H9 (cell line): Measurements from ENCODE around the gene CST9L. TPM values are rescaled to one million over a fixed set of nuclear protein-coding genes. Genes with fewer than 3 reads are reported as not detected.

Experiments used
- DNase-seq: peaks from one replicate; pipeline ENCODE4 v3.0.0-alpha.2; 2017
- H2AFZ ChIP-seq: one replicate; pipeline ENCODE4 v1.6.1; 2013; ENCODE audit warnings: mild to moderate bottlenecking, low read length, control low read depth, moderate library complexity
- H2AK5ac ChIP-seq: 2 replicates; pipeline ENCODE4 v1.6.1; 2013; ENCODE audit warnings: low read length, control low read depth, mixed read lengths; ENCODE audit not compliant: insufficient read length
- H2BK120ac ChIP-seq: one replicate; pipeline ENCODE4 v1.6.1; 2013; ENCODE audit warnings: low read depth, mild to moderate bottlenecking, low read length, control low read depth, inconsistent platforms; ENCODE audit not compliant: poor library complexity, severe bottlenecking
- H2BK12ac ChIP-seq: 2 replicates; pipeline ENCODE4 v1.6.1; 2013; ENCODE audit warnings: low read length, control low read depth, mixed read lengths, low read depth; ENCODE audit not compliant: insufficient read length
- H2BK15ac ChIP-seq: 2 replicates; pipeline ENCODE4 v1.6.1; 2013; ENCODE audit warnings: low read depth, low read length, control low read depth
- H2BK20ac ChIP-seq: one replicate; pipeline ENCODE4 v1.6.1; 2013; ENCODE audit warnings: low read depth, mild to moderate bottlenecking, low read length, control low read depth, inconsistent platforms; ENCODE audit not compliant: poor library complexity, severe bottlenecking
- H2BK5ac ChIP-seq: 2 replicates; pipeline ENCODE4 v1.6.1; 2013; ENCODE audit warnings: low read length, control low read depth, mixed read lengths; ENCODE audit not compliant: insufficient read length
- H3K14ac ChIP-seq: 2 replicates; pipeline ENCODE4 v1.6.1; 2013; ENCODE audit warnings: low read length, control low read depth; ENCODE audit not compliant: insufficient read depth
- H3K18ac ChIP-seq: 2 replicates; pipeline ENCODE4 v1.6.1; 2013; ENCODE audit warnings: low read depth, mild to moderate bottlenecking, mixed read lengths, low read length, control low read depth; ENCODE audit not compliant: insufficient read length
- H3K23ac ChIP-seq: 2 replicates; pipeline ENCODE4 v1.6.1; 2013; ENCODE audit warnings: low read length, control low read depth, mixed read lengths, low read depth; ENCODE audit not compliant: insufficient read length
- H3K23me2 ChIP-seq: 2 replicates; pipeline ENCODE4 v1.6.1; 2013; ENCODE audit warnings: low read depth, mild to moderate bottlenecking, mixed read lengths, low read length, control low read depth; ENCODE audit not compliant: insufficient read length, poor library complexity, severe bottlenecking
- H3K27ac ChIP-seq: 2 replicates; pipeline ENCODE4 v1.5.1; 2013; ENCODE audit warnings: low read length, control low read depth, mixed read lengths, low read depth; ENCODE audit not compliant: insufficient read length
- H3K27me3 ChIP-seq: 2 replicates; pipeline ENCODE4 v1.6.1; 2013; ENCODE audit warnings: low read length, control low read depth, inconsistent platforms; ENCODE audit not compliant: insufficient read depth
- H3K4ac ChIP-seq: 2 replicates; pipeline ENCODE4 v1.6.1; 2013; ENCODE audit warnings: low read depth, mild to moderate bottlenecking, control low read depth, inconsistent platforms, low read length, moderate library complexity
- H3K4me1 ChIP-seq: 2 replicates; pipeline ENCODE4 v1.6.1; 2013; ENCODE audit warnings: low read length, control low read depth, inconsistent platforms; ENCODE audit not compliant: insufficient read depth
- H3K4me2 ChIP-seq: 2 replicates; pipeline ENCODE4 v1.6.1; 2013; ENCODE audit warnings: low read length, control low read depth, mixed read lengths; ENCODE audit not compliant: insufficient read length, insufficient read depth
- H3K56ac ChIP-seq: 2 replicates; pipeline ENCODE4 v1.6.1; 2013; ENCODE audit warnings: low read depth, mild to moderate bottlenecking, mixed read lengths, low read length, control low read depth; ENCODE audit not compliant: insufficient read length
- H3K79me1 ChIP-seq: 2 replicates; pipeline ENCODE4 v1.6.1; 2013; ENCODE audit warnings: low read depth, mild to moderate bottlenecking, moderate library complexity, low read length, control low read depth, inconsistent platforms; ENCODE audit not compliant: insufficient read depth, poor library complexity, severe bottlenecking
- H3K79me2 ChIP-seq: 2 replicates; pipeline ENCODE4 v1.6.1; 2013; ENCODE audit warnings: low read length, control low read depth, inconsistent platforms; ENCODE audit not compliant: insufficient read depth
- H3K9ac ChIP-seq: 2 replicates; pipeline ENCODE4 v1.6.1; 2013; ENCODE audit warnings: low read length, control low read depth, mixed read lengths; ENCODE audit not compliant: insufficient read length; ENCODE audit errors: extremely low read depth
- H3K9me3 ChIP-seq: one replicate; pipeline ENCODE4 v1.6.1; 2013; ENCODE audit warnings: low read depth, low read length, inconsistent platforms; ENCODE audit not compliant: control insufficient read depth
- H3T11ph ChIP-seq: one replicate; pipeline ENCODE4 v1.6.1; 2013; ENCODE audit warnings: mild to moderate bottlenecking, low read length, control low read depth, inconsistent platforms
- H4K20me1 ChIP-seq: one replicate; pipeline ENCODE4 v1.6.1; 2013; ENCODE audit not compliant: control insufficient read depth, insufficient read length, insufficient read depth
- H4K5ac ChIP-seq: 2 replicates; pipeline ENCODE4 v1.6.1; 2013; ENCODE audit warnings: low read depth, mild to moderate bottlenecking, mixed read lengths, low read length, control low read depth; ENCODE audit not compliant: insufficient read length
- H4K8ac ChIP-seq: replicated peaks from 2 replicates; pipeline ENCODE4 v1.6.1; 2013; ENCODE audit warnings: low read length, control low read depth, mixed read lengths, low read depth; ENCODE audit not compliant: insufficient read length
- H4K91ac ChIP-seq: 2 replicates; pipeline ENCODE4 v1.6.1; 2013; ENCODE audit warnings: low read depth, mild to moderate bottlenecking, moderate library complexity, mixed read lengths, low read length, control low read depth; ENCODE audit not compliant: insufficient read length
- H3K27ac Mint-ChIP-seq, 3 experiments: 2 replicates in 2 of 3; 3 replicates in 1 of 3; pipeline ENCODE4 v1.8.0; 2020 to 2021; ENCODE audit warnings: mixed read lengths in 3 of 3, mild to moderate bottlenecking in 1 of 3, moderate library complexity in 1 of 3
- H3K27me3 Mint-ChIP-seq: 2 replicates; pipeline ENCODE4 v1.8.0; 2021; ENCODE audit warnings: low read depth, mild to moderate bottlenecking, moderate library complexity, mixed read lengths
- H3K36me3 Mint-ChIP-seq, 3 experiments: 2 replicates in 2 of 3; 3 replicates in 1 of 3; pipeline ENCODE4 v1.8.0; 2020 to 2021; ENCODE audit warnings: low read depth in 3 of 3, mixed read lengths in 3 of 3; ENCODE audit not compliant: insufficient read depth in 1 of 3
- H3K4me1 Mint-ChIP-seq, 2 experiments: 2 replicates each; pipeline ENCODE4 v1.8.0; 2020; ENCODE audit warnings: mixed read lengths in 2 of 2
- H3K4me3 Mint-ChIP-seq, 2 experiments: 2 replicates in 1 of 2; 3 replicates in 1 of 2; pipeline ENCODE4 v1.8.0; 2020 to 2021; ENCODE audit warnings: mild to moderate bottlenecking in 2 of 2, mixed read lengths in 2 of 2, moderate library complexity in 1 of 2
- H3K9me3 Mint-ChIP-seq, 2 experiments: 2 replicates in 1 of 2; 3 replicates in 1 of 2; pipeline ENCODE4 v1.8.0; 2020; ENCODE audit warnings: mild to moderate bottlenecking in 2 of 2, mixed read lengths in 2 of 2, moderate library complexity in 1 of 2
- CTCF ChIP-seq: fragments of 200-600 bp; sonication (generic); conservative IDR thresholded peaks from 3 replicates; pipeline ENCODE4 v1.8.0; 2021; ENCODE audit warnings: antibody characterized with exemption, mild to moderate bottlenecking
- WGBS: extraction: QIAGEN DNeasy Blood & Tissue Kit; methylation state at CpG from one replicate; pipeline ENCODE4 v1.1.7; 2013; ENCODE audit warnings: missing lambda C conversion rate, low lambda C conversion rate, mixed read lengths; ENCODE audit not compliant: insufficient read length; ENCODE audit errors: extremely low coverage; 5-methylcytosine and 5-hydroxymethylcytosine counted together
- total RNA-seq: library from RNA; stranded (reverse); gene quantifications from 2 replicates; pipeline ENCODE4 v1.2.1, GENCODE V29; 2021

CST9L gene
- total RNA-seq, 1 experiment from 2014 or later: not detected

DNA sequence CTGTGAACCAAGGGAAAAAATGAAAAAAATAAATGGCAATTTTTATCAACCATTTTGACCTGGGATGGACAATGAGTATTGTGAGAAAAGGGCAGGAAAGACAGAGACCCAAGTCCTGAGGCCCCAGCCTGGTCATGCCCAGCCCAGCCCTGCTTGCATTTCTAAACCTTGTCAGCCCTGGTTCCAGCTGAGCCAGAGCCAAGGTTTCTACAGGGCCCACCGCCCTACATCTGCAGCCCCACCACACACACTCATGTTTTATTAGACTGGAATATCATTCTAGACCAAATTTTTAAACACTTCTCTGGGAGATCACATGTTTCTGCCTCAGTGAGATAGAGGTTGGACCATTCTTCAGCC lies 667 bp upstream of the CST9L start:
- no peak overlapping the region for H4K8ac ChIP-seq
- no peak overlapping the region for H3K18ac ChIP-seq
- no peaks in the 10 kb centered on the region for H3K9me3 ChIP-seq
- no peak overlapping the region for H2BK12ac ChIP-seq
- DNase-seq: no peak
- no peak overlapping the region for H2BK5ac ChIP-seq
- H3K27me3 Mint-ChIP-seq: peaks cover 10% of the 10 kb centered on the region
- no peaks in the 10 kb centered on the region for H3K4me1 Mint-ChIP-seq
- H3K4me3 Mint-ChIP-seq: no peak overlapping the region
- H3K79me1 ChIP-seq: no peaks in the 10 kb centered on the region
- no peak overlapping the region for H3K4ac ChIP-seq
- no peaks in the 10 kb centered on the region for H4K20me1 ChIP-seq
- H4K91ac ChIP-seq: no peak overlapping the region
- H2AK5ac ChIP-seq: no peak overlapping the region
- no peak overlapping the region for H3K9ac ChIP-seq
- no peak overlapping the region for H3K27ac Mint-ChIP-seq
- H2BK15ac ChIP-seq: no peak overlapping the region
- WGBS: no CpG with 5 or more reads among the region's 1 CpG
- no peak overlapping the region for H3K4me2 ChIP-seq
- no peak for TF ChIP-seq CTCF
- no peak overlapping the region for H3K56ac ChIP-seq
- no peaks in the 10 kb centered on the region for H3K23me2 ChIP-seq
- no peaks in the 10 kb centered on the region for H3K27me3 ChIP-seq
- H2BK20ac ChIP-seq: no peak overlapping the region
- H3K9me3 Mint-ChIP-seq: peaks cover 0 to 6% of the 10 kb centered on the region in 2 experiments; a peak in 3 of 5 replicates
- no peaks in the 10 kb centered on the region for H3K4me1 ChIP-seq
- H4K5ac ChIP-seq: no peak overlapping the region
- H3K79me2 ChIP-seq: no peaks in the 10 kb centered on the region
- no peak overlapping the region for H3K23ac ChIP-seq
- H2BK120ac ChIP-seq: no peak overlapping the region
- no peak overlapping the region for H3K14ac ChIP-seq
- no peak overlapping the region for H3K27ac ChIP-seq
- H3T11ph ChIP-seq: no peak overlapping the region
- H2AFZ ChIP-seq: no peak overlapping the region
- 0 out of 7 replicates have a peak, but pooled peaks cover 0 to 8% (median 0%) of the 10 kb centered on the region in 3 experiments for H3K36me3 Mint-ChIP-seq
